Activated B cell treated with CpG ODN at 0.5 μM for 24 hours (primary cell): ENCODE data around the gene RICTOR. TPM values are rescaled to one million over a fixed set of nuclear protein-coding genes. Genes with fewer than 3 reads are reported as not detected.

Experiments used
- ATAC-seq: fragments of 200-7000 bp; cut with Tn5 transposase; one replicate; pipeline ENCODE4 v1.10.0; 2021; ENCODE audit warnings: low read depth, mild to moderate bottlenecking, moderate library complexity
- CTCF ChIA-PET: fragments of 350-600 bp; sonication (Branson Sonifier 250); formaldehyde crosslinking; loops from one replicate; lab custom pipeline; 2021; ENCODE audit warnings: antibody characterized with exemption; lab: Charles Lee
- POLR2A ChIA-PET: fragments of 350-600 bp; sonication (Branson Sonifier 250); formaldehyde crosslinking; loops from one replicate; lab custom pipeline; 2021; ENCODE audit warnings: antibody characterized with exemption; lab: Charles Lee
- DNase-seq: peaks from one replicate; pipeline ENCODE4 v3.0.0; 2022
- H3K27ac Mint-ChIP-seq: one replicate; pipeline ENCODE4 v1.8.0; 2020; ENCODE audit warnings: mixed read lengths
- H3K27me3 Mint-ChIP-seq: one replicate; pipeline ENCODE4 v1.8.0; 2021; ENCODE audit warnings: mixed read lengths
- H3K36me3 Mint-ChIP-seq: one replicate; pipeline ENCODE4 v1.8.0; 2021; ENCODE audit warnings: low read depth, mixed read lengths
- H3K4me1 Mint-ChIP-seq: one replicate; pipeline ENCODE4 v1.8.0; 2021; ENCODE audit warnings: mixed read lengths
- H3K4me3 Mint-ChIP-seq: one replicate; pipeline ENCODE4 v1.8.0; 2020; ENCODE audit warnings: mild to moderate bottlenecking, mixed read lengths
- H3K9me3 Mint-ChIP-seq: one replicate; pipeline ENCODE4 v1.8.0; 2020; ENCODE audit warnings: mixed read lengths
- CTCF ChIP-seq: fragments of 200-600 bp; IDR thresholded peaks from one replicate; pipeline ENCODE4 v1.8.0; 2022; ENCODE audit warnings: antibody characterized with exemption, mild to moderate bottlenecking
- intact Hi-C: fragments of 100-400 bp; cut with micrococcal nuclease; formaldehyde crosslinking; loops from one replicate; pipeline ENCODE4 v1.15.1; 2024
- total RNA-seq: library from RNA; stranded (reverse); gene quantifications from 2 replicates; pipeline ENCODE4 v1.2.3, GENCODE V29; 2022

RICTOR gene
- total RNA-seq, 1 donor from 2014 or later, result 51.8 TPM

DNA sequence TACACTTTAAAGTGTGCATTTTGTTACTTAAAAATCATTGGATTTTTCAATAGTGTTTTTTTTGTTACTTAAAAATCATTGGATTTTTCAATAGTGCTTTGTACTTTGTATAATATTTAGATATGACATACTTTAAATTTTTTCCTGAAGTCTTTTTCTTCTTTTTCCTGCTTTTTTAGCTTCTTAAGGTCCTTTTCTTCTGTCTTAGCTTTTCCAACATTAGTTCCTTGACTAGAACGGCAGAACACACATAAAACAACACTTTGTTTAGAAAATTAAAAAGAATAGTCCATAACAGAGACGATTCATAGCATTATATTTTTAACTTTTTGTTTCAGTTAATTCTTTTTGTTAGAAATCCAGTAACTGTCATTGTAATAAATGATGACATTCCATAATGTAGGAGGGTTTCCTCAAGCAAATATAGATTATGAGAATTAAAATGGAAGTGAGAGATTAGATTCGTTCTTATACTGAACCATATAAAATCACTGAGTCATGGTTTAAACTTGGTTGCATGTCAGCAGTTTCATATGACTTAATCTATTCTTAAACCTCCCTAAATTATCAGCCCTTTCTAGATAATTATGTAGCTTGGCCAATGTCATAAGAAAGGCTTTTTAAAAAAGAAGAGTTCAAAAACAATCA lies 45.3 kb upstream of the RICTOR start:
- Mint-ChIP-seq H3K27me3 (peaks cover 10% of the 10 kb centered on the region), H3K36me3 (no peaks in the 10 kb centered on the region), H3K4me1 (no peaks in the 10 kb centered on the region), H3K9me3 (no peaks in the 10 kb centered on the region), H3K27ac (no peak overlapping the region), H3K4me3 (no peak overlapping the region)
- intact Hi-C loops, result no loop called here
- ATAC-seq, result no peak
- no peak for DNase-seq
- ChIA-PET CTCF (interaction anchor here (0.5 kb wide), 1 partner anchor 44 kb away, joined by 3 read pairs; no protein-coding TSS in a partner anchor), POLR2A (no interaction called here)
- no peak for TF ChIP-seq CTCF

GRCh38 chr5:39118638-39119037 lies 44.4 kb upstream of the RICTOR start:
- ChIA-PET POLR2A (no interaction called here), CTCF (no interaction called here)
- no peak for ATAC-seq
- H3K4me1 Mint-ChIP-seq, result no peaks in the 10 kb centered on the region
- intact Hi-C loops, result no loop called here
- no peak for DNase-seq
- no peak overlapping the region for H3K4me3 Mint-ChIP-seq
- H3K27ac Mint-ChIP-seq, result no peak overlapping the region
- H3K9me3 Mint-ChIP-seq, result no peaks in the 10 kb centered on the region
- H3K27me3 Mint-ChIP-seq, result peaks cover 10% of the 10 kb centered on the region
- no peak for TF ChIP-seq CTCF
- no peaks in the 10 kb centered on the region for H3K36me3 Mint-ChIP-seq

DNA sequence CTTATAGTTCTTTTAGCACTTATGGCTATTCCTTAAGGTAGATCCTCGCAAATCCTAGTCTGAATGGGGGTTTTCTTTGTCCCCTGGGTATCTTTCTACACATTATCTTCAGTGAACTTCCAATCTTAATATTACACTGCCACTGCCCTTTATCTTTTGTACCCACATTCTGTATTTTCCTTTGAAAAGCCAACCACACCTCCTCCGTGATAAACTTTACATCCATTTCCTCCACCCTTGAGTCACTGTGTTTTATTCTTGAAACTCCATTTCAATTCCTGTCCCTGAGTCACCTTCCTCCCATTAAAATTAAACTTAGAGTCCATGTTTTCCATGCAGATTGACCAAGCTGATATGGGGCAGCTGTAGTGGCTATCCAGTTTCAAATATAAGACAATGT lies 43.2 kb upstream of the RICTOR start:
- TF ChIP-seq CTCF, result no peak
- ATAC-seq, result no peak
- Mint-ChIP-seq H3K4me1 (no peaks in the 10 kb centered on the region), H3K9me3 (no peaks in the 10 kb centered on the region), H3K27ac (no peak overlapping the region), H3K36me3 (no peaks in the 10 kb centered on the region), H3K4me3 (no peak overlapping the region), H3K27me3 (peaks cover 7% of the 10 kb centered on the region)
- ChIA-PET POLR2A (no interaction called here), CTCF (no interaction called here)
- DNase-seq, result no peak
- intact Hi-C loops, result no loop called here

- TF ChIP-seq CTCF, result no peak
- POLR2A ChIA-PET, result no interaction called here
- ATAC-seq (no peak), DNase-seq (no peak)
- no peaks in the 10 kb centered on the region for H3K36me3 Mint-ChIP-seq
- intact Hi-C loops, result no loop called here
- H3K9me3 Mint-ChIP-seq, result no peaks in the 10 kb centered on the region
- H3K27ac Mint-ChIP-seq, result no peak overlapping the region
- CTCF ChIA-PET, result no interaction called here
- peaks cover 4% of the 10 kb centered on the region for H3K27me3 Mint-ChIP-seq
- H3K4me1 Mint-ChIP-seq, result no peaks in the 10 kb centered on the region
- H3K4me3 Mint-ChIP-seq, result no peak overlapping the region
Observed at GRCh38 chr5:39116344-39117170, 42.4 kb upstream of the RICTOR start.

DNA sequence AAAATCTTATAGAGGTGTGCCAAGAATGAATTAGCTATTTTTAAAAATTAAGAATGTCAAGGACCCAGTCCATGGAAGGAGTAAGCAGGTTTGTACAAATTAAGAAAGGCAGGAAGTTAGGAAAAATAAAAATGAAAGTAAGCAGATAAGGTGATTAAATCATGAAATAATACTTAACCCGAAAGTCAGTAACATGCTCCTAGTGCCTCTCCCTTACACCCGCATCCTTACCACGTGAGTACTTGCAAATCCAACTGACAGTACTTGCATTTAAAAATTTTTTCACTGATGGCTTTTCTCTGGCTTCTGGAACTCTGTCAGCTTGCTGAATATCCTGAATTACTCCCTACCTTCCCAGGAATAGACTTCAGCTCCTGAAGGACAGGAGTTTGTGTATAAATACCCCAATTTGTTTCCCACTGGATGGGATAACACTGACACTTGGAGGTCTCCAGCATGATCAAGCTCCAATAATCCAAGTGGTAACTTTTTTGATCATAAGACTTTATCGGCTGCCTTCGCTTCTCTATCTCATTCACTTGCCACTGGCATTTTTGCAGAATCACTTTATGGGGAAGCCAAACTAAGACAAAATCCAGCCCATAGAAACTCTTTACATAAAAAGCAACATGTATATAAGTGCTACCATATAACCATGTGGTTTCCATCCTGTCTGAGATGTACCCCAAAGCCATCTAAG lies 41.6 kb upstream of the RICTOR start:
- no peak overlapping the region for H3K4me3 Mint-ChIP-seq
- CTCF ChIA-PET, result no interaction called here
- H3K27me3 Mint-ChIP-seq, result peaks cover 4% of the 10 kb centered on the region
- DNase-seq (no peak), ATAC-seq (no peak)
- no peaks in the 10 kb centered on the region for H3K9me3 Mint-ChIP-seq
- no peak overlapping the region for H3K27ac Mint-ChIP-seq
- intact Hi-C loops, result no loop called here
- POLR2A ChIA-PET, result no interaction called here
- H3K4me1 Mint-ChIP-seq, result no peaks in the 10 kb centered on the region
- TF ChIP-seq CTCF, result no peak
- no peaks in the 10 kb centered on the region for H3K36me3 Mint-ChIP-seq
